Calu3 (cell line): ENCODE data around the gene ATAD3C. TPM values are rescaled to one million over a fixed set of nuclear protein-coding genes. Genes with fewer than 3 reads are reported as not detected.

Experiments
- BruUV-seq: library from RNA; stranded (reverse); fragments of 400-500 nt; replicated peaks from 2 replicates; lab custom pipeline; 2021; lab: Mats Ljungman, UMichigan
- CTCF ChIA-PET: fragments of 300-600 bp; sonication (Branson Sonifier 250); formaldehyde crosslinking; loops from one replicate; lab custom pipeline; 2022; ENCODE audit warnings: antibody characterized with exemption; lab: Charles Lee
- DNase-seq: peaks from one replicate; pipeline ENCODE4 v3.0.0; 2022
- H3K27ac Mint-ChIP-seq: one replicate; pipeline ENCODE4 v1.8.0; 2022; ENCODE audit warnings: mixed read lengths; ENCODE audit not compliant: unreplicated experiment
- H3K27me3 Mint-ChIP-seq: one replicate; pipeline ENCODE4 v1.8.0; 2022; ENCODE audit warnings: mixed read lengths; ENCODE audit not compliant: unreplicated experiment
- H3K36me3 Mint-ChIP-seq: one replicate; pipeline ENCODE4 v1.8.0; 2022; ENCODE audit warnings: mild to moderate bottlenecking, moderate library complexity, mixed read lengths; ENCODE audit not compliant: insufficient read depth, unreplicated experiment
- H3K4me1 Mint-ChIP-seq: one replicate; pipeline ENCODE4 v1.8.0; 2022; ENCODE audit warnings: mild to moderate bottlenecking, low read depth, mixed read lengths; ENCODE audit not compliant: unreplicated experiment
- H3K4me3 Mint-ChIP-seq: one replicate; pipeline ENCODE4 v1.8.0; 2022; ENCODE audit warnings: mild to moderate bottlenecking, low read depth, moderate library complexity, mixed read lengths; ENCODE audit not compliant: unreplicated experiment
- H3K9me3 Mint-ChIP-seq: one replicate; pipeline ENCODE4 v1.8.0; 2022; ENCODE audit warnings: low read depth, mixed read lengths; ENCODE audit not compliant: unreplicated experiment
- intact Hi-C: fragments of 100-400 bp; cut with micrococcal nuclease; formaldehyde crosslinking; loops from one replicate; pipeline ENCODE4 v1.10.0; 2022; ENCODE audit not compliant: unreplicated experiment
- total RNA-seq: library from RNA; stranded (reverse); gene quantifications from 2 replicates; pipeline ENCODE4 v1.2.3, GENCODE V29; 2022
- TF ChIP-seq, protein P1 (sequence below): fragments of 200-600 bp; IDR thresholded peaks from one replicate; pipeline ENCODE4 v1.8.0; 2022; ENCODE audit warnings: antibody characterized with exemption; ENCODE audit not compliant: unreplicated experiment

The ATAD3C gene
- total RNA-seq, 1 experiment from 2014 or later = 0.45 TPM

DNA sequence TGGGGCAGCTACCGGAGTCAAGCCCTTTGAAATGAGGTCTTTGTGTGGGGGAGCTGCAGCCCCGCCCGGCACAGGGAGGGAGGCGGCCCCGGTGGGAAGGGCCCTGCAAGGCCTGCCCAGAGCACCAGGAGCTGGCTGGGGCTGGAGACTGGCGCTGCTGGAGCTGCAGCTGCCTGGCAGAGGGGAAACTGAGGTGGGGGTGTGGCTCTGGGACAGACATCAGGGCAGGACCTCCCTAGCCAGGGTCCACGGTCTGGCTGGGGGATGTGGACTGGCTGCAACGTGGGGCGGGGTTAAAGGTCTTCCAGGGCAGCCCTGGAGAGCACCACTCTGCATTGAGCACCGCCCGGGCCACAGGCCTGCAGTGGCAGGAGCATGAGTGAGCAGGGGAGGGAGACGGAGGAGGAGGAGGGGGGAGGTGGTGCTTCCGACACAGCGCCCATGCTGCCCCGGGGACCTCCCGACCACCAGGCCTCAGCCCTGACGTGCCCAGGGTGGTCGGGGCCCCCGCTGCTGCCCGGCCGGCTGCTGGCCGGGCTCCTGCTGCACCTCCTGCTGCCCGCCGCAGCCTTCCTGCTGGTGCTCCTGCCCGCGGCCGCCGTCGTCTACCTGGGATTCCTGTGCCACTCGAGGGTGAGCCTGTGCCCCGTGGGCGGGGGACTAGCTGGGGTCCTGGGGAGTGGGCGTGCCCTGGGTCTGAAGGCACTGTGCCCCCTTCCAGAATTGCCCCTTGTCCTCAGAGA lies 23.6 kb upstream of the ATAD3C start:
- no peak for DNase-seq
- CTCF ChIA-PET = no interaction called here
- BruUV-seq = no TSS peak
- Mint-ChIP-seq H3K4me1 (peaks cover 15% of the 10 kb centered on the region), H3K36me3 (peaks cover 10% of the 10 kb centered on the region), H3K4me3 (no peak overlapping the region), H3K27me3 (no peaks in the 10 kb centered on the region), H3K9me3 (no peaks in the 10 kb centered on the region), H3K27ac (no peak overlapping the region)
- TF ChIP-seq, protein P1, sequence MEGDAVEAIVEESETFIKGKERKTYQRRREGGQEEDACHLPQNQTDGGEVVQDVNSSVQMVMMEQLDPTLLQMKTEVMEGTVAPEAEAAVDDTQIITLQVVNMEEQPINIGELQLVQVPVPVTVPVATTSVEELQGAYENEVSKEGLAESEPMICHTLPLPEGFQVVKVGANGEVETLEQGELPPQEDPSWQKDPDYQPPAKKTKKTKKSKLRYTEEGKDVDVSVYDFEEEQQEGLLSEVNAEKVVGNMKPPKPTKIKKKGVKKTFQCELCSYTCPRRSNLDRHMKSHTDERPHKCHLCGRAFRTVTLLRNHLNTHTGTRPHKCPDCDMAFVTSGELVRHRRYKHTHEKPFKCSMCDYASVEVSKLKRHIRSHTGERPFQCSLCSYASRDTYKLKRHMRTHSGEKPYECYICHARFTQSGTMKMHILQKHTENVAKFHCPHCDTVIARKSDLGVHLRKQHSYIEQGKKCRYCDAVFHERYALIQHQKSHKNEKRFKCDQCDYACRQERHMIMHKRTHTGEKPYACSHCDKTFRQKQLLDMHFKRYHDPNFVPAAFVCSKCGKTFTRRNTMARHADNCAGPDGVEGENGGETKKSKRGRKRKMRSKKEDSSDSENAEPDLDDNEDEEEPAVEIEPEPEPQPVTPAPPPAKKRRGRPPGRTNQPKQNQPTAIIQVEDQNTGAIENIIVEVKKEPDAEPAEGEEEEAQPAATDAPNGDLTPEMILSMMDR = no peak
- intact Hi-C loops = no loop called here

DNA sequence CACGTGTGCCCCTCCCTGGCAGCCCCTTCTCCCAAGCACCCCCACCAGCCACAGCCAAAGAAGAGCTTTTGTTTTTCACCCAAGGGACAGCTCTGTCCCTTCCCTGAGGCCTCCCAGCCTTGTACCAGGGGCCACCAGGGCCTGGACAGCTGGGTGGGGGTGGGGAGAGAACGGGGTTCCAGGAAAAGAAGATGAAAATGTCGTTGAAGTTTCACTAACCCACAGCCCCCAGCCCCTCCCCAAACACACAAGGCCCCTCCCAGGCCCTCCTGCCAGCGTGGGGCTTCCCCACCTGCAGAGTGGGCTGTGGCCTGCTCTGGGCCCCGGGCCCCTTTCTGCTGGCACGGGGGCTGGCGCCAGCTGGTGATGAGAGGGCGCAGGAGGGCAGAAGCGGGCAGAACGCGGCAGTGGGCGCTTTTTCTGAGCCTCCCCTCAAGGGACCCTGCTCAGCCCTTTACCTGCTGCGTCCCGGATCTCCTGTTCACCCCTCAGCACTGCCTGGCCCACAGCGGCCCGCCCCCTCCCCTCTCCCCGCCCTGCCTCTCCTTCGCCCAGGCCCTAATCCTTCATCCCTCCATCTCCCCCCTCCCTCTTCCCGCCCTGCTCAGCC lies 22.9 kb upstream of the ATAD3C start:
- Mint-ChIP-seq H3K36me3 (peaks cover 8% of the 10 kb centered on the region), H3K27me3 (no peaks in the 10 kb centered on the region), H3K27ac (no peak overlapping the region), H3K9me3 (no peaks in the 10 kb centered on the region), H3K4me3 (no peak overlapping the region), H3K4me1 (peaks cover 15% of the 10 kb centered on the region)
- CTCF ChIA-PET = no interaction called here
- no peak for DNase-seq
- TF ChIP-seq, protein P1 = no peak
- intact Hi-C loops = no loop called here
- no TSS peak for BruUV-seq

DNA sequence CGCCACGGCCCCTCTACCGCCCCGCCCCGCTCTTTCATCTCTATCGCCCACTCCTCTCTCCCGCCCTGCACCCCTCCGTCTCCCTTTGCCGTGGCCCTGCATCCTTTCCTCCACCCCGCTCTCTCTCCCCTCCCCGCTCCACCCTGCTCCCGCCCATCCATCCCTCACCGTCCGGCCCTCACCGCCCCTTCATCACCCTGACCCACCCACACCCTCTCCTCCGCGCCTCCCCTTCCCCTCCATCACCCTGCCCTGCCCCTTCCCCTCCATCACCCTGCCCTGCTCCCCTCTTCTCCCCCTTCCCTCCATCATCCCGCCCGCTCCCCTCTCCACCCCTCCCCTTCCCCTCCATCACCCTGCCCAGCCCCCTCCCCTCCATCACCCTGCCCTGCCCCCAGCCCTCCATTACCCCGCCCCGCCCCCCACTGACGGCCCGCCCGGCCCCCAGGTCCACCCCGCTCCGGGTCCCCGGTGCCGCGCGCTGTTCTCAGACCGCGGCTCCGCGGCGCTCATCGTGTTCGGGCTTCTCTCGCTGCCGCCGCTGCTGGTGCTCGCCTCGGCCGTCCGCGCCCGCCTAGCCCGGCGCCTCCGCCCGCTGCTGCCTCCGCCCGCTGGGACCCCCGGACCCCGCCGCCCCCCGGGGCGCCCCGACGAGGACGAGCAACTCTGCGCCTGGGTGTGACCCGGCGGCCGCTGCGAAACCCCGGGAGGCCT lies 22.2 kb upstream of the ATAD3C start:
- no peaks in the 10 kb centered on the region for H3K9me3 Mint-ChIP-seq
- intact Hi-C loops = no loop called here
- no peaks in the 10 kb centered on the region for H3K27me3 Mint-ChIP-seq
- CTCF ChIA-PET = no interaction called here
- DNase-seq = no peak
- H3K4me3 Mint-ChIP-seq = no peak overlapping the region
- no peak overlapping the region for H3K27ac Mint-ChIP-seq
- H3K36me3 Mint-ChIP-seq = peaks cover 7% of the 10 kb centered on the region
- H3K4me1 Mint-ChIP-seq = peaks cover 15% of the 10 kb centered on the region
- TF ChIP-seq, protein P1 = no peak
- BruUV-seq = no TSS peak

DNA sequence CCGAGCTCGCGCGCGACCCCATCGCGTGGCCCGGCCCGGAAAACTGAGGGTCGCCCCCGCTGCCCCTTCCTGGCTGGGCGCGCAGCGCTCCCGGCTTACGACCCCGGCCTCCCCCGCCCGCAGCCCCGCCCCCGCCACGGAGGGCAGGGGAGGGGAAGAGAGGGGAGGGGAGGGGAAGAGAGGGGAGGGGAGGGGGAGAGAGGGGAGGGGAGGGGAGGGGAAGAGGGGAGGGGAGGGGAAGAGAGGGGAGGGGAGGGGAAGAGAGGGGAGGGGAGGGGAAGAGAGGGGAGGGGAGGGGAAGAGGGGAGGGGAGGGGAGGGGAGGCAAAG lies 21.7 kb upstream of the ATAD3C start:
- Mint-ChIP-seq H3K9me3 (no peaks in the 10 kb centered on the region), H3K27ac (no peak overlapping the region), H3K4me1 (peaks cover 13% of the 10 kb centered on the region), H3K4me3 (no peak overlapping the region), H3K36me3 (peaks cover 7% of the 10 kb centered on the region), H3K27me3 (no peaks in the 10 kb centered on the region)
- BruUV-seq = no TSS peak
- DNase-seq = no peak
- CTCF ChIA-PET = no interaction called here
- intact Hi-C loops = no loop called here
- TF ChIP-seq, protein P1 = no peak
